K562 (cell line): ENCODE results near the gene MGRN1. TPM values are rescaled to one million over a fixed set of nuclear protein-coding genes. Genes with fewer than 3 reads are reported as not detected.

Experiments used
- L3MBTL2 ChIP-seq: fragments of 450-650 bp; IDR thresholded peaks from 2 replicates; pipeline ENCODE4 v1.6.1; 2016; ENCODE audit warnings: mild to moderate bottlenecking, moderate library complexity
- POLR2A ChIP-seq: fragments of 450-650 bp; conservative IDR thresholded peaks from 2 replicates; pipeline ENCODE4 v1.6.1; 2016
- POLR2H ChIP-seq: IDR thresholded peaks from 2 replicates; pipeline ENCODE4 v1.6.1; 2016; ENCODE audit warnings: missing genetic modification characterization, low read depth, mild to moderate bottlenecking, control low read depth, missing compliant biosample characterization, moderate library complexity
- SRSF3 ChIP-seq: fragments of 200-400 bp; formaldehyde crosslinking; IDR thresholded peaks from 2 replicates; pipeline ENCODE4 v1.6.1; 2016; ENCODE audit warnings: mild to moderate bottlenecking, low read length, moderate library complexity; ENCODE audit not compliant: insufficient read depth
- STAG1 ChIP-seq: sonication (generic); formaldehyde crosslinking; IDR thresholded peaks from 2 replicates; pipeline ENCODE4 v1.5.0; 2020; ENCODE audit warnings: missing genetic modification reagents, borderline replicate concordance
- TOE1 ChIP-seq, 2 experiments: fragments of 450-650 bp in 1 of 2; sonication (generic) in 1 of 2; formaldehyde crosslinking in 1 of 2; IDR thresholded peaks; 2 replicates each; pipeline versions ENCODE4 v1.7.1 to v1.8.0; 2016 to 2022; ENCODE audit warnings: borderline replicate concordance in 2 of 2, mild to moderate bottlenecking in 2 of 2, antibody characterized with exemption in 1 of 2, inconsistent platforms in 1 of 2, low read depth in 1 of 2, missing genetic modification reagents in 1 of 2, moderate library complexity in 1 of 2
- ZBTB40 ChIP-seq, 2 experiments: fragments of 450-650 bp in 1 of 2; sonication (generic) in 1 of 2; formaldehyde crosslinking in 1 of 2; IDR thresholded peaks; 2 replicates each; pipeline versions ENCODE4 v1.7.1 to v1.9.0; 2016 to 2022; ENCODE audit warnings: inconsistent platforms in 1 of 2, mild to moderate bottlenecking in 1 of 2, missing genetic modification reagents in 1 of 2
- ZFP91 ChIP-seq: sonication (generic); formaldehyde crosslinking; IDR thresholded peaks from 2 replicates; pipeline ENCODE4 v1.8.0; 2022; ENCODE audit warnings: mild to moderate bottlenecking, missing genetic modification reagents
- polyA plus RNA-seq, 8 experiments: library from polyadenylated mRNA; depleted of rRNA in 4 of 8; stranded (reverse) in 5 of 8; unstranded in 3 of 8; fragments of >200 nt; fragmentation: Nextera tagmentation in 2 of 8; fragmentation: Illumina TruSeq in 1 of 8; extraction: Ambion mirVana in 2 of 8; extraction: Trizol in 1 of 8; gene quantifications; 2 replicates each; pipeline versions ENCODE4 v1.2.1 to v1.2.3, GENCODE V29; 2011 to 2014; ENCODE audit warnings: inconsistent platforms in 1 of 8, missing spikeins in 1 of 8
- total RNA-seq, 7 experiments: library from RNA; depleted of rRNA in 6 of 7; stranded (reverse); fragments of >200 nt in 6 of 7; fragmentation: Illumina TruSeq in 2 of 7; extraction: Trizol in 2 of 7; gene quantifications; 2 replicates each; pipeline versions ENCODE4 v1.2.1 to v1.2.3, GENCODE V29; 2011 to 2021; ENCODE audit warnings: low replicate concordance in 1 of 7
- TF ChIP-seq, protein P1 (sequence below): sonication (generic); formaldehyde crosslinking; IDR thresholded peaks from 2 replicates; pipeline ENCODE4 v1.8.0; 2022; ENCODE audit warnings: missing genetic modification reagents, mild to moderate bottlenecking, moderate library complexity, borderline replicate concordance

MGRN1 gene
- total and polyA plus RNA-seq, 9 of the 15 experiments (the other 6 are each of a cell fraction or from before 2014, with no cell fraction given), result 0.15 to 37.9 (median 6.0) TPM

DNA sequence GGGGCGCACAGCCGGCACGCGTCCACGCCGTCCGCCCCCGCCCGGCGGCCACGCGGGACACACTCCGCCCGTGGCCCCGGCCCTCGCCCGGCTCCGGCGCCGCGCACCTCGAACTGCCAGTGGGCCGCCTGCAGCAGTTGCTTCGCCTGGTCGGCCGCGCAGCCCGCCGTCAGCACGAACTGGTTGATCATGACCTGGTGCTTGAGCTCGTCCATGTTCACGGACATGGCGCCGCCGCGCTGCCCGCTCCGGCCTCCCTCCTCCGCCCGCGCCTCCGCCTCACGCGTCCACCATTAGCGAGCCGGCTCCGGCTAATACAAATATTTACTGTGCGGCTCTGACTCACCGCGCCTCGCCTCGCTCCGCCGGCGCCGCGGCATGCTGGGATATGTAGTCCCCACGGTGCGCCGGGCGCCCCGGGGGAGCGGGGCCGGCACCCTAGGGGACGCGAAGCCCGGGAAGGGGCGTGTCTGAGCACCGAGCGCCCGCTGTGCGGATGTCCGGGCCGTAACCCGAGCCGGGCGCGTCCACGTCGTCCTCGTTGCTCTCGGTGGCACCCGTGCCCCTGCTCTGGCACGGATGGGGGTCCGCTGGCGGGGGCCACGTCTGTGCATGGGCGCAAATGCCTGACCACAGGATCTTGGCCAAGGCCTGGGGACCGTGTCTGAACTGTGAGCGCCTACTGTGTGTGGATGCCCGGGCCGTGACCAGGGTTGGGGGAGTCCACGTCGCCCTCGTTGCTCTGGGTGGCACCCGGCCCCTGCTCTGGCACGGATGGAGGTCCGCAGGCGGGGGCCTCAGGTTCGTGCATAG, 9.8 kb upstream of the MGRN1 start, which contains the start of gene UBALD1 (continued):
- TF ChIP-seq ZFP91 (CRISPR knock-in tag) (0 out of 2 replicates have a peak, but pooled peaks have one; percentile 13), POLR2H (tag) (0 out of 2 replicates have a peak, but pooled peaks have one; percentile 9), STAG1 (0 out of 2 replicates have a peak, but pooled peaks have one; percentile 17), POLR2A (peak; percentile 86), TOE1 (IDR thresholded peaks at IDR 0.05; ENCODE audit: borderline replicate concordance) (no peak), TOE1 (CRISPR knock-in tag; IDR thresholded peaks at IDR 0.05; ENCODE audit: borderline replicate concordance, low read depth) (0 out of 2 replicates have a peak, but pooled peaks have one; percentile 16), ZBTB40 (IDR thresholded peaks at IDR 0.05) (peak; percentile 83), ZBTB40 (CRISPR knock-in tag; IDR thresholded peaks at IDR 0.05) (no peak), SRSF3 (no peak), L3MBTL2 (peak; percentile 57)
- TF ChIP-seq, protein P1, sequence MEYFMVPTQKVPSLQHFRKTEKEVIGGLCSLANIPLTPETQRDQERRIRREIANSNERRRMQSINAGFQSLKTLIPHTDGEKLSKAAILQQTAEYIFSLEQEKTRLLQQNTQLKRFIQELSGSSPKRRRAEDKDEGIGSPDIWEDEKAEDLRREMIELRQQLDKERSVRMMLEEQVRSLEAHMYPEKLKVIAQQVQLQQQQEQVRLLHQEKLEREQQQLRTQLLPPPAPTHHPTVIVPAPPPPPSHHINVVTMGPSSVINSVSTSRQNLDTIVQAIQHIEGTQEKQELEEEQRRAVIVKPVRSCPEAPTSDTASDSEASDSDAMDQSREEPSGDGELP, result peak; percentile 80; the same call in 1 of the 2 replicates
